Osteocyte (in vitro differentiated cells): ENCODE measurements around the gene HDAC6. TPM values are rescaled to one million over a fixed set of nuclear protein-coding genes. Genes with fewer than 3 reads are reported as not detected.

Experiments
- DNase-seq: peaks from one replicate; pipeline ENCODE4 v3.0.0; 2021; ENCODE audit warnings: mixed read lengths; ENCODE audit not compliant: unreplicated experiment; ENCODE audit errors: extremely low spot score
- H3K27ac Mint-ChIP-seq: one replicate; pipeline ENCODE4 v1.8.0; 2021; ENCODE audit warnings: mild to moderate bottlenecking, mixed read lengths; ENCODE audit not compliant: unreplicated experiment
- H3K27me3 Mint-ChIP-seq: one replicate; pipeline ENCODE4 v1.8.0; 2021; ENCODE audit warnings: mixed read lengths; ENCODE audit not compliant: unreplicated experiment
- H3K36me3 Mint-ChIP-seq: one replicate; pipeline ENCODE4 v1.8.0; 2021; ENCODE audit warnings: mixed read lengths; ENCODE audit not compliant: unreplicated experiment
- H3K4me1 Mint-ChIP-seq: one replicate; pipeline ENCODE4 v1.8.0; 2021; ENCODE audit warnings: mixed read lengths; ENCODE audit not compliant: unreplicated experiment
- H3K4me3 Mint-ChIP-seq: one replicate; pipeline ENCODE4 v1.8.0; 2021; ENCODE audit warnings: mild to moderate bottlenecking, moderate library complexity, mixed read lengths; ENCODE audit not compliant: unreplicated experiment
- H3K9me3 Mint-ChIP-seq: one replicate; pipeline ENCODE4 v1.8.0; 2021; ENCODE audit warnings: mixed read lengths; ENCODE audit not compliant: unreplicated experiment
- CTCF ChIP-seq: fragments of 200-600 bp; sonication (generic); IDR thresholded peaks from 2 replicates; pipeline ENCODE4 v1.5.0; 2021; ENCODE audit warnings: antibody characterized with exemption, mild to moderate bottlenecking, moderate library complexity
- total RNA-seq: library from RNA; stranded (reverse); gene quantifications from 2 replicates; pipeline ENCODE4 v1.2.1, GENCODE V29; 2021

The HDAC6 gene
- total RNA-seq, 1 donor from 2014 or later, result 124 TPM

DNA sequence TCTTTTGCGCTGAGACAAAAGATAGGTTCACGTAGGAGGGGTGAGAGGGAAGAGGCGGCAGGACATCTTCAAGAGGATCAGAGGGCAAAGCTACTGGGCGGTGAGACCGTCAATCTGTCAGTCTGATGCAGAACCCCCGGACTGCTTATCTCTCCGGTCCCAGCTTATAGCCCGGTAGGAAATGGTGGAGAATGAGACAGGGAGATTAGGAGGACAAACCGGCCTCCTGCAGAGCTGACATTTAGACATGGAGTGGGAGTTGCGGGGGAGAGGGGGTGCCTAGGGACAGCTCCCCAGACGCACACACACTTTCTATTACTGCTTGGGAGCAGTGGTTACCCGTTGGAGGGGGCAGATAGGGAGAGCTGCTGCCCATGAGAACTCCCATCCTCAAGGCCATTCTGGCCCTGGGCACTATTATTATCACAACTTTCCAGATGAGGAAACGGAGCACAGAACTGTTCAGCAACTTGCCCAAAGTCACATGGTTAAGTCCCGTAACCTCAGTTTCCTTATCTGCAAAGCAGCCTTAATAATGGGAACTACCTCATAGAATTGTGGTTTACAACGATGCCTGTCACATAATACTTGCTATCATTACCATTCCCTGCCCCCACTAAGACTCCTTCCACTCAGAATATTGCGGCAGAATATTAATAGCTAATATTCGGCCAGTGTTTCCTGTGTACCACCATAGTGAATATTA lies 1.1 kb upstream of the HDAC6 start:
- H3K4me3 Mint-ChIP-seq, result peak overlapping the region; percentile 91
- H3K36me3 Mint-ChIP-seq, result peaks cover 8% of the 10 kb centered on the region
- H3K27ac Mint-ChIP-seq, result peak overlapping the region; percentile 98
- H3K4me1 Mint-ChIP-seq, result peaks cover 11% of the 10 kb centered on the region
- DNase-seq, result no peak
- peaks cover 13% of the 10 kb centered on the region for H3K9me3 Mint-ChIP-seq
- TF ChIP-seq CTCF, result no peak
- H3K27me3 Mint-ChIP-seq, result no peaks in the 10 kb centered on the region

- no peaks in the 10 kb centered on the region for H3K27me3 Mint-ChIP-seq
- H3K4me3 Mint-ChIP-seq, result peak overlapping the region; percentile 91
- no peak for TF ChIP-seq CTCF
- peak; percentile 91 for DNase-seq
- peaks cover 11% of the 10 kb centered on the region for H3K4me1 Mint-ChIP-seq
- H3K9me3 Mint-ChIP-seq, result peaks cover 16% of the 10 kb centered on the region
- peaks cover 8% of the 10 kb centered on the region for H3K36me3 Mint-ChIP-seq
- H3K27ac Mint-ChIP-seq, result peak overlapping the region; percentile 98
Measured at GRCh38 chrX:48802089-48802904, 430 bp downstream of the HDAC6 start.

DNA sequence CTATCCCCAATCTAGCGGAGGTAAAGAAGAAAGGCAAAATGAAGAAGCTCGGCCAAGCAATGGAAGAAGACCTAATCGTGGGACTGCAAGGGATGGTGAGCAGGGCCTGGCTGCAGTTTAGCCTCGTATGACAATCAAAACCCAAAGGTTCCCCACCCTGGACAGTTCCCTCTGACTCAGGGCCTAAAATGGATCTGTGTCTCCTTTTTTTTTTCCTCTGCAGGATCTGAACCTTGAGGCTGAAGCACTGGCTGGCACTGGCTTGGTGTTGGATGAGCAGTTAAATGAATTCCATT lies 986 bp downstream of the HDAC6 start:
- Mint-ChIP-seq H3K36me3 (peaks cover 8% of the 10 kb centered on the region), H3K4me3 (peak overlapping the region; percentile 91), H3K9me3 (peaks cover 16% of the 10 kb centered on the region), H3K27ac (peak overlapping the region; percentile 98), H3K27me3 (no peaks in the 10 kb centered on the region), H3K4me1 (peaks cover 11% of the 10 kb centered on the region)
- TF ChIP-seq CTCF, result no peak
- DNase-seq, result no peak

DNA sequence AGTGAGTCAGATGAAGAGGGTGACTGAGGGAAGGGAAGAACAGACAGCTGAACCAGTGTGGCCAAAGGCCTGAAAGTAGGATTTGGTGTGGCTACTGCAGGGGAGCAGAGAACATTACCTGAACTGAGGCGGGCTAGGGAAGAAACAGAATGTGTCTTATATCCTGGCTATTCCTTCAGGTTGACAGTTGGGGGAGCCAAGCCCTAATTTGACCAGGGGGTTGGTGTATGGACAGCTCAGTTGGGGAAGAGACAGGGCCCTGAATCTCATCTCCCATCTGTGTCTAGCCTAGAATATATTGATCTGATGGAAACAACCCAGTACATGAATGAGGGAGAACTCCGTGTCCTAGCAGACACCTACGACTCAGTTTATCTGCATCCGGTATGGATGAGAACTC lies 4.2 kb downstream of the HDAC6 start:
- H3K27ac Mint-ChIP-seq, result no peak overlapping the region
- no peak for TF ChIP-seq CTCF
- peaks cover 11% of the 10 kb centered on the region for H3K9me3 Mint-ChIP-seq
- no peak for DNase-seq
- no peak overlapping the region for H3K4me3 Mint-ChIP-seq
- no peaks in the 10 kb centered on the region for H3K27me3 Mint-ChIP-seq
- H3K36me3 Mint-ChIP-seq, result peaks cover 11% of the 10 kb centered on the region
- H3K4me1 Mint-ChIP-seq, result peaks cover 5% of the 10 kb centered on the region

DNA sequence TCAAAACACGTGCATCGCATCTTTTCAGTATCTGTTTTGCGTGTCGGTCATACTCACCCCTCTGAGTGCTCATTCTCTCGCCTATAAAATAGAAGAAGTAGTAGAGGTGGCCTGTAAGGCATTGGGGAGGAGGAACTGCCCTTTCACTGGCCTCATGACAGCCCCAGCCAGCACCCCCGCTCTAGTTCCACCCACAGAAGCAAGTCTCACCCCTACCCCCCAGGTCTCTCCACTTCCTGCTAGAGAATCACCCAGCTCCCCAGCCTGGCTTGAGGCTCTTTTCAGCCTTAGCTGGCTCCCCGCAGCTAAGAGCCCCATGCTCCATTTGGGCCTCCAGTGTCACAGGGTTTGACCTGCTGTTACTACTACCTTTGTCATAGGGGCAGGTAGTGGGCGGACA lies 11.8 kb downstream of the HDAC6 start:
- no peaks in the 10 kb centered on the region for H3K4me1 Mint-ChIP-seq
- peaks cover 12% of the 10 kb centered on the region for H3K36me3 Mint-ChIP-seq
- H3K27ac Mint-ChIP-seq, result no peak overlapping the region
- no peak for TF ChIP-seq CTCF
- H3K27me3 Mint-ChIP-seq, result no peaks in the 10 kb centered on the region
- no peaks in the 10 kb centered on the region for H3K9me3 Mint-ChIP-seq
- DNase-seq, result no peak
- no peak overlapping the region for H3K4me3 Mint-ChIP-seq
